ENCODE data around the gene MT1G.

GRCh38 chr16:56631832-56632155 is 36.1 kb downstream of the MT1G start:
- TF ChIP-seq GABPA (IDR thresholded peaks at IDR 0.05; ENCODE audit: low read depth) (no peak), CTCF (IDR thresholded peaks at IDR 0.05; ENCODE audit: insufficient read depth, low read length) (no peak), POLR2AphosphoS5 (IDR thresholded peaks at IDR 0.05; ENCODE audit: low read depth) (no peak), REST (IDR thresholded peaks at IDR 0.05; ENCODE audit: insufficient replicate concordance, low read depth) (no peak), SPI1 (IDR thresholded peaks at IDR 0.05; ENCODE audit: borderline replicate concordance, low read depth) (no peak)

All from HL-60 (cell line).